ENCODE results near the gene STXBP5. TPM values are rescaled to one million over a fixed set of nuclear protein-coding genes. Genes with fewer than 3 reads are reported as not detected.

The STXBP5 gene
- total and polyA plus RNA-seq, 7 experiments from 2014 or later: 2.5 to 47.4 (median 26.5) TPM

- Mint-ChIP-seq H3K27ac (no peak overlapping the region), H3K4me3 (no peak overlapping the region), H3K27me3 (no peaks in the 10 kb centered on the region), H3K9me3 (peaks cover 0 to 2% (median 0%) of the 10 kb centered on the region in 11 donors), H3K36me3 (peaks cover 0 to 5% (median 0%) of the 10 kb centered on the region in 5 donors), H3K4me1 (peaks cover 0 to 5% (median 4%) of the 10 kb centered on the region in 7 donors)
- intact Hi-C loops (cut with micrococcal nuclease): no loop called here
- Histone ChIP-seq H3K36me3 (ENCODE audit: control insufficient read depth in 2 of 3, insufficient read depth in 3 of 3, low read length in 3 of 3) (no peaks in the 10 kb centered on the region), H3K27ac (ENCODE audit: low read depth, low read length) (no peak overlapping the region), H3K4me1 (ENCODE audit: control insufficient read depth in 2 of 2, insufficient read depth in 2 of 2, low read length in 2 of 2) (no peaks in the 10 kb centered on the region), H3K4me3 (ENCODE audit: low read length) (no peak overlapping the region), H3K27me3 (ENCODE audit: control insufficient read depth in 2 of 2, insufficient read depth in 2 of 2, low read length in 2 of 2) (no peaks in the 10 kb centered on the region), H3K9me3 (ENCODE audit: control insufficient read depth in 2 of 3, low read length in 3 of 3) (no peaks in the 10 kb centered on the region)
- DNase-seq (no peak), ATAC-seq (no peak)
- ChIA-PET CTCF (no interaction called here), POLR2A (no interaction called here)
These were observed 37.2 kb upstream of the STXBP5 start for GRCh38 chr6:147166992-147167391.

GRCh38 chr6:147167576-147168461 lies 36.4 kb upstream of the STXBP5 start:
- peak overlapping the region in 1 of 9 donors; percentile 55 for H3K27ac Mint-ChIP-seq
- CTCF ChIA-PET: no interaction called here

GRCh38 chr6:147169529-147169928 lies 34.7 kb upstream of the STXBP5 start:
- ChIA-PET CTCF (no interaction called here), POLR2A (interaction anchor here (0.5 kb wide), 1 partner anchor 66 kb away, joined by 3 read pairs; no protein-coding TSS in a partner anchor)
- no peaks in the 10 kb centered on the region for H3K9me3 ChIP-seq (ENCODE audit: control insufficient read depth in 2 of 3, low read length in 3 of 3)
- Mint-ChIP-seq H3K4me3 (no peak overlapping the region), H3K9me3 (peaks cover 0 to 2% (median 0%) of the 10 kb centered on the region in 11 donors), H3K27ac (no peak overlapping the region), H3K4me1 (peaks cover 0 to 7% (median 4%) of the 10 kb centered on the region in 7 donors), H3K27me3 (no peaks in the 10 kb centered on the region), H3K36me3 (peaks cover 0 to 5% (median 0%) of the 10 kb centered on the region in 5 donors)
- H3K27me3 ChIP-seq (ENCODE audit: control insufficient read depth in 2 of 2, insufficient read depth in 2 of 2, low read length in 2 of 2): no peaks in the 10 kb centered on the region
- no peak overlapping the region for H3K27ac ChIP-seq (ENCODE audit: low read depth, low read length)
- no peaks in the 10 kb centered on the region for H3K4me1 ChIP-seq (ENCODE audit: control insufficient read depth in 2 of 2, insufficient read depth in 2 of 2, low read length in 2 of 2)
- intact Hi-C loops (cut with micrococcal nuclease): no loop called here
- ATAC-seq: no peak
- H3K4me3 ChIP-seq (ENCODE audit: low read length): no peak overlapping the region
- no peaks in the 10 kb centered on the region for H3K36me3 ChIP-seq (ENCODE audit: control insufficient read depth in 2 of 3, insufficient read depth in 3 of 3, low read length in 3 of 3)
- no peak for DNase-seq

More at GRCh38 chr6:147167576-147168461, 36.4 kb upstream of the STXBP5 start:
- Mint-ChIP-seq H3K9me3 (peaks cover 0 to 2% (median 0%) of the 10 kb centered on the region in 11 donors), H3K27me3 (no peaks in the 10 kb centered on the region), H3K4me1 (peaks cover 0 to 5% (median 4%) of the 10 kb centered on the region in 7 donors), H3K36me3 (peaks cover 0 to 5% (median 0%) of the 10 kb centered on the region in 5 donors), H3K4me3 (no peak overlapping the region)
- Histone ChIP-seq H3K36me3 (ENCODE audit: control insufficient read depth in 2 of 3, insufficient read depth in 3 of 3, low read length in 3 of 3) (no peaks in the 10 kb centered on the region), H3K27me3 (ENCODE audit: control insufficient read depth in 2 of 2, insufficient read depth in 2 of 2, low read length in 2 of 2) (no peaks in the 10 kb centered on the region), H3K9me3 (ENCODE audit: control insufficient read depth in 2 of 3, low read length in 3 of 3) (no peaks in the 10 kb centered on the region), H3K4me3 (ENCODE audit: low read length) (no peak overlapping the region), H3K27ac (ENCODE audit: low read depth, low read length) (no peak overlapping the region), H3K4me1 (ENCODE audit: control insufficient read depth in 2 of 2, insufficient read depth in 2 of 2, low read length in 2 of 2) (no peaks in the 10 kb centered on the region)
- intact Hi-C loops (cut with micrococcal nuclease): no loop called here
- POLR2A ChIA-PET: no interaction called here
- DNase-seq (no peak), ATAC-seq (no peak)

- H3K27me3 ChIP-seq (ENCODE audit: control insufficient read depth in 2 of 2, insufficient read depth in 2 of 2, low read length in 2 of 2): no peaks in the 10 kb centered on the region
- DNase-seq (no peak), ATAC-seq (no peak)
- ChIA-PET CTCF (no interaction called here), POLR2A (interaction anchor here (0.5 kb wide), 1 partner anchor 67 kb away, joined by 3 read pairs; no protein-coding TSS in a partner anchor)
- Mint-ChIP-seq H3K4me3 (no peak overlapping the region), H3K27ac (no peak overlapping the region), H3K4me1 (peaks cover 0 to 7% (median 4%) of the 10 kb centered on the region in 7 donors), H3K9me3 (peaks cover 0 to under 1% (median 0%) of the 10 kb centered on the region in 11 donors), H3K27me3 (no peaks in the 10 kb centered on the region), H3K36me3 (peaks cover 0 to 5% (median 0%) of the 10 kb centered on the region in 5 donors)
- H3K36me3 ChIP-seq (ENCODE audit: control insufficient read depth in 2 of 3, insufficient read depth in 3 of 3, low read length in 3 of 3): no peaks in the 10 kb centered on the region
- H3K9me3 ChIP-seq (ENCODE audit: control insufficient read depth in 2 of 3, low read length in 3 of 3): no peaks in the 10 kb centered on the region
- H3K4me1 ChIP-seq (ENCODE audit: control insufficient read depth in 2 of 2, insufficient read depth in 2 of 2, low read length in 2 of 2): no peaks in the 10 kb centered on the region
- no peak overlapping the region for H3K4me3 ChIP-seq (ENCODE audit: low read length)
- no peak overlapping the region for H3K27ac ChIP-seq (ENCODE audit: low read depth, low read length)
- intact Hi-C loops (cut with micrococcal nuclease): no loop called here
These were observed 33.9 kb upstream of the STXBP5 start for GRCh38 chr6:147170269-147170668.

GRCh38 chr6:147173140-147173539 lies 31.1 kb upstream of the STXBP5 start:
- Histone ChIP-seq H3K9me3 (ENCODE audit: control insufficient read depth in 2 of 3, low read length in 3 of 3) (no peaks in the 10 kb centered on the region), H3K4me3 (ENCODE audit: low read length) (no peak overlapping the region), H3K4me1 (ENCODE audit: control insufficient read depth in 2 of 2, insufficient read depth in 2 of 2, low read length in 2 of 2) (no peaks in the 10 kb centered on the region), H3K27ac (ENCODE audit: low read depth, low read length) (no peak overlapping the region), H3K27me3 (ENCODE audit: control insufficient read depth in 2 of 2, insufficient read depth in 2 of 2, low read length in 2 of 2) (no peaks in the 10 kb centered on the region), H3K36me3 (ENCODE audit: control insufficient read depth in 2 of 3, insufficient read depth in 3 of 3, low read length in 3 of 3) (no peaks in the 10 kb centered on the region)
- intact Hi-C loops (cut with micrococcal nuclease): no loop called here
- ATAC-seq (no peak), DNase-seq (no peak)
- H3K27me3 Mint-ChIP-seq: no peaks in the 10 kb centered on the region
- H3K9me3 Mint-ChIP-seq: no peaks in the 10 kb centered on the region
- H3K36me3 Mint-ChIP-seq: no peaks in the 10 kb centered on the region
- H3K4me3 Mint-ChIP-seq: no peak overlapping the region
- CTCF ChIA-PET: no interaction called here
- peaks cover 0 to 3% (median 0%) of the 10 kb centered on the region in 7 donors for H3K4me1 Mint-ChIP-seq
- H3K27ac Mint-ChIP-seq: no peak overlapping the region
- POLR2A ChIA-PET: no interaction called here

- POLR2A ChIA-PET: no interaction called here
- Histone ChIP-seq H3K36me3 (ENCODE audit: control insufficient read depth in 2 of 3, insufficient read depth in 3 of 3, low read length in 3 of 3) (no peaks in the 10 kb centered on the region), H3K9me3 (ENCODE audit: control insufficient read depth in 2 of 3, low read length in 3 of 3) (no peaks in the 10 kb centered on the region), H3K4me1 (ENCODE audit: control insufficient read depth in 2 of 2, insufficient read depth in 2 of 2, low read length in 2 of 2) (no peaks in the 10 kb centered on the region), H3K27ac (ENCODE audit: low read depth, low read length) (no peak overlapping the region), H3K27me3 (ENCODE audit: control insufficient read depth in 2 of 2, insufficient read depth in 2 of 2, low read length in 2 of 2) (no peaks in the 10 kb centered on the region), H3K4me3 (ENCODE audit: low read length) (no peak overlapping the region)
- Mint-ChIP-seq H3K27ac (no peak overlapping the region), H3K4me3 (no peak overlapping the region), H3K27me3 (no peaks in the 10 kb centered on the region), H3K4me1 (peaks cover 0 to 3% (median 0%) of the 10 kb centered on the region in 7 donors), H3K36me3 (no peaks in the 10 kb centered on the region), H3K9me3 (no peaks in the 10 kb centered on the region)
- CTCF ChIA-PET: no interaction called here
- ATAC-seq (no peak), DNase-seq (no peak)
- intact Hi-C loops (cut with micrococcal nuclease): no loop called here
These were observed 30.4 kb upstream of the STXBP5 start for GRCh38 chr6:147173675-147174308.

All from naive thymus-derived CD4-positive, alpha-beta T cell (primary cell).